Choroid plexus epithelial cell (primary cell): ENCODE results near the gene HK3.

Experiments
- DNase-seq: peaks from one replicate; pipeline ENCODE4 v3.0.0-alpha.2; 2010; ENCODE audit warnings: low read depth
- H3K4me3 ChIP-seq: 2 replicates; pipeline ENCODE4 v1.5.1; 2011; ENCODE audit warnings: low read depth, mild to moderate bottlenecking, control low read depth, low read length, moderate library complexity
- CTCF ChIP-seq: conservative IDR thresholded peaks from 2 replicates; pipeline ENCODE4 v1.5.1; 2011; ENCODE audit warnings: low read depth, mild to moderate bottlenecking, control low read depth, inconsistent platforms, low read length, moderate library complexity

The HK3 gene

GRCh38 chr5:176897263-176897662 is 1.9 kb downstream of the HK3 start:
- H3K4me3 ChIP-seq = no peak overlapping the region
- TF ChIP-seq CTCF = no peak
- DNase-seq = no peak

GRCh38 chr5:176895831-176896230 is 3.3 kb downstream of the HK3 start:
- no peak for TF ChIP-seq CTCF
- no peak for DNase-seq
- no peak overlapping the region for H3K4me3 ChIP-seq

- no peak for DNase-seq
- TF ChIP-seq CTCF = no peak
- no peak overlapping the region for H3K4me3 ChIP-seq
Observed at GRCh38 chr5:176894298-176894697, 4.8 kb downstream of the HK3 start.

- DNase-seq = no peak
- H3K4me3 ChIP-seq = no peak overlapping the region
- TF ChIP-seq CTCF = no peak
Observed at GRCh38 chr5:176892663-176893062, 6.5 kb downstream of the HK3 start.

- DNase-seq = no peak
- TF ChIP-seq CTCF = no peak
- H3K4me3 ChIP-seq = no peak overlapping the region
Observed at GRCh38 chr5:176891331-176891958, 7.7 kb downstream of the HK3 start.

- no peak overlapping the region for H3K4me3 ChIP-seq
- no peak for DNase-seq
- TF ChIP-seq CTCF = no peak
Observed at GRCh38 chr5:176890455-176891330, 8.5 kb downstream of the HK3 start.
